OCI-LY3 (cell line): ENCODE data around the gene SOX12.

Experiments
- EZH2phosphoT487 ChIP-seq: fragments of 200-600 bp; shearing (Covaris generic); IDR thresholded peaks from 2 replicates; pipeline ENCODE4 v1.6.1; 2018; ENCODE audit warnings: antibody characterized with exemption, mixed run types, low read depth
- TF ChIP-seq, protein P1 (sequence below): fragments of 200-600, 300-600 bp; sonication (generic); IDR thresholded peaks from 2 replicates; pipeline ENCODE4 v1.5.1; 2014; ENCODE audit warnings: antibody characterized with exemption, low read length, low read depth

DNA sequence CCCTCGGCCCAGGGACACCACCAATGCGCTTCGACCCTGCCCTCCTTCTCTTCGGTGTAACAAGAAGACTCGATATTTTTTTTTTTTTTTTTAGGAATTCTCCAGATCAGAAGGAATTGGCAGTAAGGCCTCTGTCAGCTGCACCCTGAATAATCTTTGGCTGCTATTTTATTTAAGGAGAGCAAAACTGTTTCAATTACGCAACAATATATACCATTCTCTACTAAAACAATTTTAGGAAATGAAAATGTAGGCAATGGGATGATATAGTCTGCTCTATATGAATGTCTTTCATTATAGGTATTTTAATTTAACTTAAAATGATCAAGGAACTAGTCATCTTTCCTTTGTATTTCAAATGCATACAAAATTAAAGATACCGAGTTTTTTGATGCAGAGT is 14.7 kb upstream of the SOX12 start:
- TF ChIP-seq, protein P1, sequence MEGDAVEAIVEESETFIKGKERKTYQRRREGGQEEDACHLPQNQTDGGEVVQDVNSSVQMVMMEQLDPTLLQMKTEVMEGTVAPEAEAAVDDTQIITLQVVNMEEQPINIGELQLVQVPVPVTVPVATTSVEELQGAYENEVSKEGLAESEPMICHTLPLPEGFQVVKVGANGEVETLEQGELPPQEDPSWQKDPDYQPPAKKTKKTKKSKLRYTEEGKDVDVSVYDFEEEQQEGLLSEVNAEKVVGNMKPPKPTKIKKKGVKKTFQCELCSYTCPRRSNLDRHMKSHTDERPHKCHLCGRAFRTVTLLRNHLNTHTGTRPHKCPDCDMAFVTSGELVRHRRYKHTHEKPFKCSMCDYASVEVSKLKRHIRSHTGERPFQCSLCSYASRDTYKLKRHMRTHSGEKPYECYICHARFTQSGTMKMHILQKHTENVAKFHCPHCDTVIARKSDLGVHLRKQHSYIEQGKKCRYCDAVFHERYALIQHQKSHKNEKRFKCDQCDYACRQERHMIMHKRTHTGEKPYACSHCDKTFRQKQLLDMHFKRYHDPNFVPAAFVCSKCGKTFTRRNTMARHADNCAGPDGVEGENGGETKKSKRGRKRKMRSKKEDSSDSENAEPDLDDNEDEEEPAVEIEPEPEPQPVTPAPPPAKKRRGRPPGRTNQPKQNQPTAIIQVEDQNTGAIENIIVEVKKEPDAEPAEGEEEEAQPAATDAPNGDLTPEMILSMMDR = no peak
- no peak for TF ChIP-seq EZH2phosphoT487
